Activated naive CD4-positive, alpha-beta T cell (primary cell): ENCODE data around the gene SYK.
"Not testable (repeated sequence)": the region's sequence is repeated elsewhere in the genome, so short reads cannot be mapped to it uniquely, and the experiment has no call there.

Experiments used
- DNase-seq, 4 experiments: peaks; one replicate each; lab custom pipeline; 2025; lab: John Stamatoyannopoulos, UW

The SYK gene

DNA sequence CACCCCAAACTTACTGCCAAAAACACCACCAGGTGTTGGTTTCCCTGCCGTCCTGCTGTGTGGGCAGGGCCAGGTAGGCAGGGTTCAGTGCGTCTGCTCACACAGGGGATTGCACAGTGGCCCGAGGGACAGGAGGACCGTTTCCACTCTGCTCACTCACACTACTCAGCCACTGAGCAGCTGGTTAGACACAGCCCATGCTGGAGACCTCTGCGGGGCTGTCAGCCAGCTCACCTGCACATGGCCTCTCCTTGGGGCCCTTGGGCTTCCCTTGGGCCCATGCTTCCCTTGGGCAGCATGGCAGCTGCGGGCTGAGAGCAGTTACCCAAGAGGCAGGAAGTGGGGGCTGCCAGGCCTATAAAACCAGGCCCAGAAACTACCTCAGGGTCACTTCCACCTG, 79.0 kb downstream of the SYK start:
- DNase-seq = no peak

DNA sequence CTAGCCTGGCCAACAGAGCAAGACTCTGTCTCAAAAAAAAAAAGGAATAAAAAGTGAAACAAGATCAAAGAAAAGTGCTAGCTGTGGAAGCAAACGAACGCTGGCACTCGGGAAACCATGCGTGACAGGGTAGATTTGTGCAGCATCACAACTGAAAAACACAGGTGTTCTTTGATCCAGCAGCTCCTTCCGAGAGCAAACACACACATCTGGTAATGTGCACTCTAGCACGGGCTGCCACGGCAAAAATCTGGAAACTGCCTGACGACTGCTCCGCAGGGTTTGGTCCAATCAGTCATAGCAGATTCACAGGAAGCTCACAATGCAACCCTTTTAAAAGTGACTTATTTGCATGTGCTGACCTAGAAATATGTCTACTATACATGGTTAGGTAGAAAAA, 80.0 kb downstream of the SYK start:
- no peak for DNase-seq

DNA sequence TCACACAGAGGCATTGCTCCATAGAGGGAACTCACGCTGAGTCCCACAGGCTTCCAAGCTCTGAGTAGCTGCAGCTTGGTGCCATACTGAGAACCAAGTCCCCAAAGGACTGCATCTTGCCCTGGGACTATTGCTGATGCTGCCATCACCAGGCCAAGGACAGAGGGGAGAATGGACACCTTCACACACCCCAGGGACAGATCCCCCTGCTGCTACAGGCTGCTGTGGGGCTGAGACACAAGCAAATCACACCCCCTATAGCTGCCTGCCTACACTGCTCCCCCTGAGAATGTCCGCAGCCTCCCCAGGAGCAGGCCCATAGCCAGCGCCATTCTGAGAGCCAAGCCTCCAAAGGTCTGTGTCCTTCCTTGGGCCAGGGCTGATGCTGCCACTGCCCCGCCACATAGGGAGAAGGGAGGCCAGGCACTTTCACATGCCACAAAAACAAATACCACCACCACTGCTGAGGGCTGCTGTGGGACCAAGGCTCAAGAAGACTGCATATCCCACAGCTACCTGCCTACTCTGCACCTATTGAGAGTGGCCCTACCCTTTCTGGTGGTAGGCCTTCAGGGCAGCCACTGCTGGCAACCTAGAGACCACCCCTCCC, 81.5 kb downstream of the SYK start:
- DNase-seq = no peak

DNA sequence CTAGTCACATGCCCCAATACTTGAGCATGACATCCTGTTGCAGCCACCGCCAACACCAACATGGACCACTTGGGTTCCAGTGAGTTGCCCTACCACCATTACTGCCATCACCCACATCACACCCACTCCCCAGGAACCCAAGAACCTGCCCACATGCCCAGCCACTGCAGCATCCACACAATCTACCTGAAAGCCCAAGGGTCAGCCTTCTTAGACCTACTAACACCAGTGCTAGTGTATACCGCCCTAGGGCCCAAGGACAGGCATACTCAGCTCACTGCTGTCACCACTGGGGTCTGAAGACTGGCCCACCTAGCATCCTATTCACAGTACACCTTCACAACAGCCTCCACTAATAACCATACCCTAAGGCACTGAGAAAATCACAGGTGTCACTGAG, 82.0 kb downstream of the SYK start:
- DNase-seq = no peak

GRCh38 chr9:90884178-90884577, 82.6 kb downstream of the SYK start:
- DNase-seq = no peak

DNA sequence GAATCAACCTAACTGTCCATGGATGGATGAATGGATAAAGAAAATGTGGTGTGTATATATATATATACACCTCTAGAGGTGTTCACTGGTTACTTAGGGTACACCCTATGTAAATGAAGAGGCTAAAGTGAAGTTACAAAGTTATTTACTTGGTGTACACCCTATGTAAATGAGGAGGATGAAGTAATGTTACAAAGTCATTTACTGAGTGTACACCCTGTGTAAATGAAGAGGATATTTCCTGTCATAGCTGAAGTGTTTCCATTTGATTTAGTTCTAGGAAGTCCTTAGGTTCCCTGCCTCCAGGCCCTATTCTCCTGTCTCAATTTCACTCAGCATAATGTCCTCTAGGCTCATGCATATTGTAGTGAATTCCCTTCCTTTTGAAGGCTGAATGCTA, 85.2 kb downstream of the SYK start:
- not testable (repeated sequence) for DNase-seq

DNA sequence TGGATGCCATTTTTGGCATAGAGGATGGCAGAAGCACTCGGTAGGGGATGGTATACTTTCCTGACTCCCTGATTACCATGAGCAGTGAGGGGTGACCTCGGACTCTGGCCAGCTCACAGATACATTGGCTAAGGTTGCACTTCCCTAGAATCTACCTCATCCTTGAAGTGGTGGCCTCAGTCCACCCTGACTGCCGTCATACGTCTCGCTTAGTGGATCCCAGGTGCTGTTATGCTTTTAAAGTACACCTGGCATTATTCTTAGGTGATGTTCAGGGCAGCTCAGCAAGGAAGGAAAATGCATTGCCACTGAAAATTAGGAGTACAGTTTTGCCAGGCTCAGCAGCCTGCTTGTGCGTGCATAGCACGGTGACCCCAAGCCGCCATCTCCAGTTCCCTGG, 87.3 kb downstream of the SYK start:
- no peak for DNase-seq

GRCh38 chr9:90890146-90890810, 88.7 kb downstream of the SYK start:
- no peak for DNase-seq

- no peak for DNase-seq
Observed at GRCh38 chr9:90891308-90892040, 89.9 kb downstream of the SYK start.

DNA sequence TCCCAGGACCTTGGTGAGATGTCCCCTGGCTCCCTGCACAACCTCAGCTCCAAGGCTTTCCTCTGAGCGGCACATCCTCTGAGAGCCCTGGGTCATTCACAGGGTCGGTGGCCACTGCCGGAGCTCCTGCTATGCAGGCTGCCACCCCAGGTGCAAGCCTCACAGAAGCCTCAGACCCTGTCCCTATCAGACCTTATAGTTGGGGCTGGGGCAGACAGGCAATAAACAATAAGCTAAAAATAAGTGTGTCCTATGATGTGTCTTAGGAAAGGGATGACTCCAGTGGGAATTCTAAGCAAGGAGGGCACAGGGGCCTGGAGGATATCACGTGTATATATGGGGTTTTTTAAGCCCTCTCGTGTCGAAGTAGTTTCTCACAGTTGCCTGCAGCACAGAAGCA, 91.3 kb downstream of the SYK start:
- DNase-seq = no peak

DNA sequence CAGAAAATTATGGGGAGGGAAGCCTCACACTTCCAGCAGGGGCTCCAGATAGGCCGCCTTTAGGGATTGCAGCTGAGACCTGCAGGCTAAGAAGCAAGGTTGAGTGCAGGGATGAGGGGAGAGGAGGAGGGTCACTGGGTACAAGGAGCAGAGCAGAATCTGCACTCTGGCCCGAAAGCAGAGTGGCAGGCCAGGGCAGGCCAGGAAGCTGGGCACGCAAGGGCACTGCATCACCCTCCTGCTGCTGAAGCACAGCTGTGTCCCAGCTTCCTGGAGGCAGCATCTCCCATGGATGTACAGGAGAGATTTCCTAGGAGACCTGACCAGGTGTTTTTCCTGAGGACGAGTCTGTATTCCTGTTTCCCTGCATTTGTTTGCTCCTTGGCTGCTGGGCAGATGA, 92.1 kb downstream of the SYK start:
- no peak for DNase-seq

DNA sequence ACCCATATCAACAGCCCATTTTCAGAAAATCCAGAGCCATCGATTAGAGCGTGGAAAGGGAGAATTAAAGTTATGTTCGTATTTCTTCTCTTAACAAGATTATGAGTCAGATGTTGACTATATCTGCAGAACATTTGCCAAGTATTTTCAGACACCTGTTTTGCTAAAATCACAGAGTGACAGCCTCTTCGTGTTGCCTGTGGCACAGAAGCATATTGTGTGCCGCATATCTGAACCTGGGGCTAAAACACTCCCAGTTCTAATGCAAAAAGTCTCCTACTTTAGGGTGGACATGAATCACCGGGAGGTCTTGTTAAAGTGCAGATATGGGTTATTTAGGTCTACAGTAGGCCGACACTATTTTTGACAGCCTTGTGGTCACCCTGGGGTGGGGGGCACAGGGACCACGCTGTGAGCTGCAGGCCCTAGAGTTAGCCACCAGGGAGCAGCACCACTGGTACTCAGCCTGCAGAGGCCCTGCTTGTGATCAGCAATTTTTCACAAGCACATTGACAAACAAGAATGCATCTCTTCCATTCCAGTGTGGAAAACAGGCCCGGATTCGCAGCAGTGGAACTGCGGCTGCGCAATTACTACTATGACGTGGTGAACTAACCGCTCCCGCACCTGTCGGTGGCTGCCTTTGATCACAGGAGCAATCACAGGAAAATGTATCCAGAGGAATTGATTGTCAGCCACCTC, 93.5 kb downstream of the SYK start:
- no peak for DNase-seq

- DNase-seq = no peak
Observed at GRCh38 chr9:90895786-90896185, 94.2 kb downstream of the SYK start.

DNA sequence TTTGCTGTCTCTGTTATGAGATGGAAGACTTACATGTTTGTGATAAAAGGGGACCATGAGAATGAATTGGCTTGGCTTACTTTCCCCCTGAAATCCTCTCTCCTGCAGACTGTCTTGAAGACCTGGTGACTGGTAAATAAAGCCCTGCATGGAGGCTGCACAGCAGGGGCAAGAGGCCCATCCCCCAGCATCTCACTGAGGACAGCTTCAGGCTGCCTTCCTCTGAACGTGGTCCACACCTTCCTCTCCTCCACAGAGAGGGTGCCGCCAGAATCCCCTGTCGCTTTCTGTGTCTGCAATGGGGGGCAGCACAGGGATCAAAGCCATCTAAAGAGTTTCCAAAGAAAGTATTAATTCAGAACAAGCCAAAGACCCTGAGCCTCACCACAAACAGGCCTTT, 94.6 kb downstream of the SYK start:
- DNase-seq = no peak

DNA sequence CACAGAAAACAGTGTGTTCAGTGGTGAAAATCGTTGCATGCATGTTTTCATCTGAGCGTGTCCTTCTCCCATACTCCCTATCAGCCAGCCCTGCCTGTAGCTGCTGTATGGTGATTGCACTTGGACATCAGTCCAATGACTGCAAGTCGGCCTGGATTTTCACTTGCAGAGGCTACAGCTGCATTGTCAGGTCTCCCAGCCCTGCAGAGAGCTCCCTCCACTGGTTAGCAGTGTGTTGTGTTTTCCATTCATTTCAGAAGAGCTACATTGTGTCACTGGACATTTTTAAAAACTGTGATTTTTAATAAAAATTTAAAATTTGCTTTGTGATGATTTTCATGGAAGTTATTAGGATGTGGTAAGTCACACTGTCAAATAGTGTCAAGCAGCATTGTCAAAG, 96.6 kb downstream of the SYK start:
- no peak for DNase-seq

DNA sequence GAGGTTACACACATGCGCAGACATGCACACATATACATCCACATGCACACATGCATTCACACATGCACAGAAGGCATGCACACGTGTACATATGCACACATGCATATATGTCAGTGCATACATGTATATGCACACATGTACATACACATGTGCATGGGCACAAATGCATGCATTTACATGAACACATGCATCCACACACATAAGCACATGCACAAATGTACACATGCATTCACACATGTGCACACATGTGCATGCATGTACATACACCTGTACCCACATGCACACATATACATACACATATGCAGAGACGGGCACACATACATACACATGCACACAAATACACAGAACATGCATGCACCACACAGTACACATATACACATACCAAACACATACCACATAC, 97.7 kb downstream of the SYK start:
- no peak for DNase-seq

DNA sequence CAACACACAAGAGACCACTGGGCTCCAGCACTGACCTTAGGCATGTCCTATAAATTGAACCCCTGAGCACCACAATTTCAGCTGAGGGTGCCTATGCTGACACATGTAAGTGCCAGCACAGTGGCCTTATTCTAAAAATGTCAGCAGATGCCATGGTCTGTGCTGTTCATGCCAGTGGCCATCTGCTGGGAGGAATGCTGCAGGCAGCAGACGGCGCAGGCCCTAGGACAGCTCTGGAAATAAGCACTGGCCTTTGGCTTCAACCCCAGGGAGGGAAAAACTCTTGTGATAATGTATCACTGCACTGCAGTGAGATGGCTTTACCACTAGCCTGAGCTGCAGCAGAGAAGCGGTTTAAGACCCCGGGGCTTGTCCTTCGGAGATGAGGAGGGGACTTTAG, 98.5 kb downstream of the SYK start:
- no peak for DNase-seq

GRCh38 chr9:90901933-90902332, 100.3 kb downstream of the SYK start:
- no peak for DNase-seq

GRCh38 chr9:90903766-90904424, 102.3 kb downstream of the SYK start:
- DNase-seq = no peak

DNA sequence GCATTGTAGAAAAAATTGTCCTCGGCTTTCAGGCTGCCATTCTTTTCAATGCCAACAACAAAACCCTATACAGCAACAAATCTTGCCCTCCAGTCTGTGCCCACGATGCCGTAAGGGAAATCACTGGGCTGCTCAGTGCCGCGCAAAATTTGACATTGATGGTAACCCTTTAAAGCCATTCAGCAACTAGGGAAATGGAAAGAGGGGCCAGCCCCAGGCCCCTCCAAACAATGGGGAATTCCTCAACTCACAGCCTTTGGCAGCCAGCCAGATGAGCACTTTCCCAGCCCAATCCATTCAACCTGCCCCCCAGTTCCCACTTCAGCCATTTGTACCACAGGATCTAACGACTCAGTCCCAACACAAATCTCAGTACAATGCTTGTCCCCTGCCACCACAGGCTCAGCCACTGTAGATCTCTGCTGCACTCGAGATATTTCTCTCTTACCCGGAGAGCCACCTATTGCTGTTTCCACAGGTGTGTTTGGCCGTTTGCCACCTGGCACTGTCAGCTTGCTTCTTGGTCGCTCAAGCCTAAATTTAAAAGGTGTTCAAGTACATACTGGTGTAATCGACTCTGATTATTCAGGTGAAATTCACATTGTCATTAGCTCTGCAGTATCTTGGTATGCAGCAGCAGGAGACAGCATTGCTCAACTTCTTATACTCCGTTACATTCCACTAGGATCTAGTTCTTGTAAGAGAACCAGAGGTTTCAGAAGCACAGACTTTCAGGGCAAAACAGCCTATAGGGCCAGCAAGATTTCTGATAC, 103.3 kb downstream of the SYK start:
- DNase-seq = no peak

- no peak for DNase-seq
Observed at GRCh38 chr9:90905822-90906221, 104.2 kb downstream of the SYK start.
